Natural killer cell (primary cell): ENCODE measurements around the gene FAM136A. TPM values are rescaled to one million over a fixed set of nuclear protein-coding genes. Genes with fewer than 3 reads are reported as not detected.
A peak's percentile ranks its signal among the peaks of the same experiment; 100 is the strongest.
"Not testable (repeated sequence)": the region's sequence is repeated elsewhere in the genome, so short reads cannot be mapped to it uniquely, and the experiment has no call there.

Experiments used
- ATAC-seq, 3 donors: fragments of 150-1000 bp in 2 of 3; fragments of 200-7000 bp in 1 of 3; cut with Tn5 transposase; 1 replicate in 1 of 3; 2 replicates in 2 of 3; pipeline ENCODE4 v1.10.0; 2021; ENCODE audit warnings: mild to moderate bottlenecking in 2 of 3, moderate library complexity in 2 of 3
- DNase-seq, 2 donors: peaks; one replicate each; pipeline versions ENCODE4 v3.0.0 to v3.0.0-alpha.2; 2013 to 2021; ENCODE audit warnings: mixed read lengths in 1 of 2
- H3K27ac ChIP-seq: one replicate; pipeline ENCODE4 v1.5.1; 2013; ENCODE audit warnings: mild to moderate bottlenecking, low read length
- H3K27me3 ChIP-seq: one replicate; pipeline ENCODE4 v1.6.1; 2013; ENCODE audit warnings: low read length; ENCODE audit not compliant: control insufficient read depth, insufficient read depth
- H3K36me3 ChIP-seq: one replicate; pipeline ENCODE4 v1.6.1; 2013; ENCODE audit warnings: low read length; ENCODE audit not compliant: control insufficient read depth, insufficient read depth
- H3K4me1 ChIP-seq: one replicate; pipeline ENCODE4 v1.6.1; 2013; ENCODE audit warnings: low read length; ENCODE audit not compliant: control insufficient read depth, insufficient read depth
- H3K4me3 ChIP-seq: one replicate; pipeline ENCODE4 v1.5.1; 2013; ENCODE audit warnings: low read length
- H3K9me3 ChIP-seq: one replicate; pipeline ENCODE4 v1.6.1; 2013; ENCODE audit warnings: low read length; ENCODE audit not compliant: control insufficient read depth, insufficient read depth
- H3K27ac Mint-ChIP-seq, 2 donors: one replicate each; pipeline ENCODE4 v1.8.0; 2022; ENCODE audit warnings: mild to moderate bottlenecking in 2 of 2, mixed read lengths in 2 of 2, moderate library complexity in 1 of 2
- H3K27me3 Mint-ChIP-seq, 2 donors: one replicate each; pipeline ENCODE4 v1.8.0; 2022; ENCODE audit warnings: low read depth in 2 of 2, mixed read lengths in 2 of 2
- H3K36me3 Mint-ChIP-seq: one replicate; pipeline ENCODE4 v1.8.0; 2022; ENCODE audit warnings: mixed read lengths
- H3K4me1 Mint-ChIP-seq, 2 donors: one replicate each; pipeline ENCODE4 v1.8.0; 2022; ENCODE audit warnings: mixed read lengths in 2 of 2
- H3K4me3 Mint-ChIP-seq: one replicate; pipeline ENCODE4 v1.8.0; 2022; ENCODE audit warnings: mild to moderate bottlenecking, moderate library complexity, mixed read lengths
- H3K9me3 Mint-ChIP-seq, 2 donors: one replicate each; pipeline ENCODE4 v1.8.0; 2022; ENCODE audit warnings: mixed read lengths in 2 of 2
- WGBS: methylation state at CpG from one replicate; pipeline ENCODE4 v1.1.7; 2013; ENCODE audit warnings: missing lambda C conversion rate; ENCODE audit not compliant: insufficient coverage; 5-methylcytosine and 5-hydroxymethylcytosine counted together
- intact Hi-C: fragments of 100-400 bp; cut with micrococcal nuclease; formaldehyde crosslinking; loops from one replicate; pipeline ENCODE4 v1.14.2; 2022
- total RNA-seq, 4 donors: library from RNA; stranded (reverse); fragments of 120-200 nt in 1 of 4; gene quantifications; one replicate each; pipeline versions ENCODE4 v1.2.3 to v1.2.4, GENCODE V29; 2013 to 2022
- TF ChIP-seq, protein P1 (sequence below): fragments of 200-600 bp; IDR thresholded peaks from one replicate; pipeline ENCODE4 v1.8.0; 2022; ENCODE audit warnings: antibody characterized with exemption

The FAM136A gene
- total RNA-seq, 3 donors from 2014 or later (not counting 1 experiment from before 2014, with no cell fraction given) = 32.5 to 38.3 (median 36.6) TPM

DNA sequence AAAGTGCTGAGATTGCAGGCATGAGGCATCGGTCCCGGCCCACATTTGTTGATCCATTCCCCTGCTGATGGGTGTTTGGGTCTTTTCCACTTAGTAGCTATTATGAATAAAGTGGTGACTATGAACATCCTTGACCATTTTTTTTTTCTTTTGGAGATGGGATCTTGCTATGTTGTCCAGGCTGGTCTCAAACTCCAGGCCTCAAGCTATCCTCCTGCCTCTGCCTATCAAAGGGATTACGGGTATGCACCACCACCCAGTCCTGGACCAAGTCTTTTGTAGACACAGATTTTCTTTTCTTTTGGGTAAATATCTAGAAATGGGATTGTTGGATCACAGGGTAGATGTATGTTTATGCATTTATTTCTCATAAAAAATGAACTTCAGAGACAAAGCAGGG is 1.3 kb upstream of the FAM136A start:
- no peak for DNase-seq
- Histone ChIP-seq H3K9me3 (no peaks in the 10 kb centered on the region), H3K27me3 (no peaks in the 10 kb centered on the region), H3K27ac (no peak overlapping the region), H3K4me3 (no peak overlapping the region), H3K36me3 (peaks cover 12% of the 10 kb centered on the region), H3K4me1 (peaks cover 18% of the 10 kb centered on the region)
- Mint-ChIP-seq H3K27me3 (no peaks in the 10 kb centered on the region), H3K4me3 (peak overlapping the region; percentile 69), H3K9me3 (no peaks in the 10 kb centered on the region), H3K4me1 (peaks cover 19 to 23% of the 10 kb centered on the region in 2 donors), H3K27ac (peak overlapping the region in 1 of 2 donors; percentile 27), H3K36me3 (peaks cover 9% of the 10 kb centered on the region)
- no peak for ATAC-seq
- intact Hi-C loops = loop anchor here (5.0 to 10.0 kb wide), 2 partner anchors 391 to 642 kb away; no protein-coding TSS in a partner anchor
- WGBS = 100% methylated on average over 2 of the region's 3 CpGs
- TF ChIP-seq, protein P1, sequence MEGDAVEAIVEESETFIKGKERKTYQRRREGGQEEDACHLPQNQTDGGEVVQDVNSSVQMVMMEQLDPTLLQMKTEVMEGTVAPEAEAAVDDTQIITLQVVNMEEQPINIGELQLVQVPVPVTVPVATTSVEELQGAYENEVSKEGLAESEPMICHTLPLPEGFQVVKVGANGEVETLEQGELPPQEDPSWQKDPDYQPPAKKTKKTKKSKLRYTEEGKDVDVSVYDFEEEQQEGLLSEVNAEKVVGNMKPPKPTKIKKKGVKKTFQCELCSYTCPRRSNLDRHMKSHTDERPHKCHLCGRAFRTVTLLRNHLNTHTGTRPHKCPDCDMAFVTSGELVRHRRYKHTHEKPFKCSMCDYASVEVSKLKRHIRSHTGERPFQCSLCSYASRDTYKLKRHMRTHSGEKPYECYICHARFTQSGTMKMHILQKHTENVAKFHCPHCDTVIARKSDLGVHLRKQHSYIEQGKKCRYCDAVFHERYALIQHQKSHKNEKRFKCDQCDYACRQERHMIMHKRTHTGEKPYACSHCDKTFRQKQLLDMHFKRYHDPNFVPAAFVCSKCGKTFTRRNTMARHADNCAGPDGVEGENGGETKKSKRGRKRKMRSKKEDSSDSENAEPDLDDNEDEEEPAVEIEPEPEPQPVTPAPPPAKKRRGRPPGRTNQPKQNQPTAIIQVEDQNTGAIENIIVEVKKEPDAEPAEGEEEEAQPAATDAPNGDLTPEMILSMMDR = no peak

- H3K4me3 ChIP-seq, H3K27me3 Mint-ChIP-seq, ATAC-seq, DNase-seq, H3K9me3 Mint-ChIP-seq, H3K36me3 Mint-ChIP-seq, H3K27ac ChIP-seq, H3K9me3 ChIP-seq, H3K27me3 ChIP-seq: not testable (repeated sequence)
- intact Hi-C loops = loop anchor here (5.0 to 10.0 kb wide), 2 partner anchors 390 to 643 kb away; no protein-coding TSS in a partner anchor
- WGBS = 56% methylated on average over 9 of the region's 11 CpGs
- Mint-ChIP-seq H3K27ac (peak overlapping the region; percentile 79 to 83), H3K4me3 (peak overlapping the region; percentile 95), H3K4me1 (peaks cover 19 to 23% of the 10 kb centered on the region in 2 donors)
- Histone ChIP-seq H3K36me3 (peaks cover 12% of the 10 kb centered on the region), H3K4me1 (peaks cover 18% of the 10 kb centered on the region)
Observed at GRCh38 chr2:70302195-70302546, 304 bp upstream of the FAM136A start.

GRCh38 chr2:70300771-70301343 is 1.0 kb downstream of the FAM136A start:
- no peak for ATAC-seq
- H3K4me1 ChIP-seq = peaks cover 18% of the 10 kb centered on the region
- peak overlapping the region; percentile 69 for H3K27ac ChIP-seq

DNA sequence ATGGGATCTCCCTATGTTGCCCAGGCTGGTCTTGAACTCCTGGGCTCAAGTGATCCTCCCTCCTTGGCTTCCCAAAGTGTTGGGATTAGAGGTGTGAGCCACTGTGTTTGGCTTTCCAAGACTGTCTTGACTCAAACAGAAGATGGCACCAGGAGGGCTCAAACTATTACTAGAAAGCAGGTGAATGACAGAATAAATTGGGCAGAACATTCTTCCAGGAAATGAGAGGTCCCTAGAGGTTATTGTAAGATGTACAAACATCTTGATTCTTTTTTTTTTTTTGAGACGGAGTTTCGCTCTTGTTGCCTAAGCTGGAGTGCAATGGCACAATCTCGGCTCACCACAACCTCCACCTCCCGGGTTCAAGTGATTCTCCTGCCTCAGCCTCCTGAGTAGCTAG is 4.0 kb downstream of the FAM136A start:
- H3K36me3 Mint-ChIP-seq, ATAC-seq, H3K4me3 Mint-ChIP-seq, intact Hi-C loops, DNase-seq, H3K27me3 ChIP-seq, H3K9me3 Mint-ChIP-seq, H3K27me3 Mint-ChIP-seq, H3K27ac ChIP-seq, H3K9me3 ChIP-seq, H3K4me3 ChIP-seq: not testable (repeated sequence)
- Mint-ChIP-seq H3K4me1 (peaks cover 17 to 23% of the 10 kb centered on the region in 2 donors), H3K27ac (peak overlapping the region in 1 of 2 donors; percentile 21)
- peaks cover 14% of the 10 kb centered on the region for H3K36me3 ChIP-seq
- 89% methylated on average over 4 of the region's 4 CpGs for WGBS
- peaks cover 20% of the 10 kb centered on the region for H3K4me1 ChIP-seq

More at GRCh38 chr2:70300771-70301343, 1.0 kb downstream of the FAM136A start:
- Histone ChIP-seq H3K36me3 (peaks cover 14% of the 10 kb centered on the region), H3K27me3 (no peaks in the 10 kb centered on the region), H3K4me3 (peak overlapping the region; percentile 85), H3K9me3 (no peaks in the 10 kb centered on the region)
- Mint-ChIP-seq H3K4me1 (peaks cover 19 to 23% of the 10 kb centered on the region in 2 donors), H3K36me3 (peaks cover 9% of the 10 kb centered on the region), H3K9me3 (no peaks in the 10 kb centered on the region), H3K27ac (peak overlapping the region; percentile 79 to 83), H3K4me3 (peak overlapping the region; percentile 95), H3K27me3 (no peaks in the 10 kb centered on the region)
- intact Hi-C loops = loop anchor here (1.0 to 10.0 kb wide), 3 partner anchors 8 to 644 kb away; partner anchors contain the start of gene SNRPG
- 73% methylated on average over 9 of the region's 10 CpGs for WGBS
- TF ChIP-seq, protein P1 = no peak
- DNase-seq = no peak
